ENCODE data around the gene HOXC11. TPM values are rescaled to one million over a fixed set of nuclear protein-coding genes. Genes with fewer than 3 reads are reported as not detected.

HOXC11 gene
- 1.7 and 2.2 TPM in 2 replicates for total RNA-seq (2022)
- percentile 51 among the genes with signal in this experiment for Bru-seq, nascent RNA
- BruChase-seq, experiment 1, labeled RNA remaining after a 2-hour chase = percentile 57 among the genes with signal in this experiment
- BruChase-seq, experiment 2, labeled RNA remaining after a 6-hour chase = percentile 47 among the genes with signal in this experiment
- long read RNA-seq, partial matches to known transcripts = 6 of 7 reads
- long read RNA-seq, other reads (novel, unspliced or antisense) = 0 of 7 reads

GRCh38 chr12:53972722-53973235 is at the start of gene HOXC11:
Gene HOXC11, plus strand, starts transcription at chr12:53973126. Its CDS starts 116 bp downstream, at chr12:53973242.
- no peaks in the 10 kb centered on the region for H3K36me3 ChIP-seq (ENCODE audit: control insufficient read depth, insufficient read depth, low read length)
- DNase-seq = no peak
- peak within 1 kb of the TSS; percentile 12 for H3K27ac Mint-ChIP-seq (ENCODE audit: unreplicated experiment)
- H3K27me3 Mint-ChIP-seq (ENCODE audit: insufficient read depth, unreplicated experiment) = no peaks in the 10 kb centered on the region
- POLR2A ChIA-PET = no interaction called here
- intact Hi-C loops (cut with micrococcal nuclease; ENCODE audit: unreplicated experiment) = no loop called here
- BruUV-seq (replicated peaks) = no TSS peak
- H3K9me3 Mint-ChIP-seq (ENCODE audit: unreplicated experiment) = no peaks in the 10 kb centered on the region
- TF ChIP-seq CTCF (IDR thresholded peaks at IDR 0.05; ENCODE audit: insufficient read depth in 1 of 2, low read depth in 1 of 2, low read length in 1 of 2, severe bottlenecking in 1 of 2, unreplicated experiment in 1 of 2) = no peak
- peak within 1 kb of the TSS; percentile 66 for H3K4me3 ChIP-seq (ENCODE audit: low read depth, low read length)
- no peaks in the 10 kb centered on the region for H3K27me3 ChIP-seq (replicated peaks; ENCODE audit: control insufficient read depth, insufficient read depth, low read length)
- CTCF ChIA-PET = interaction anchor here (0.6 kb wide), 2 partner anchors 12 to 15 kb away, joined by 3 to 4 read pairs; partner anchors contain the start of gene HOXC10
- H3K36me3 Mint-ChIP-seq (ENCODE audit: insufficient read depth, unreplicated experiment) = no peaks in the 10 kb centered on the region
- H3K4me3 Mint-ChIP-seq (ENCODE audit: unreplicated experiment) = peak within 1 kb of the TSS; percentile 83
- peaks cover 7% of the 10 kb centered on the region for H3K4me1 Mint-ChIP-seq (ENCODE audit: low read depth, unreplicated experiment)
- H3K4me1 ChIP-seq = peaks cover 12% of the 10 kb centered on the region
- no peaks in the 10 kb centered on the region for H3K9me3 ChIP-seq

- H3K27me3 ChIP-seq (replicated peaks; ENCODE audit: control insufficient read depth, insufficient read depth, low read length) = no peaks in the 10 kb centered on the region; the same call in 1 of the 2 replicates
- BruUV-seq (replicated peaks) = no TSS peak
- intact Hi-C loops (cut with micrococcal nuclease; ENCODE audit: unreplicated experiment) = no loop called here
- Mint-ChIP-seq H3K27ac (ENCODE audit: unreplicated experiment) (no peak overlapping the region), H3K36me3 (ENCODE audit: insufficient read depth, unreplicated experiment) (no peaks in the 10 kb centered on the region), H3K4me3 (ENCODE audit: unreplicated experiment) (no peak overlapping the region), H3K27me3 (ENCODE audit: insufficient read depth, unreplicated experiment) (peaks cover 19% of the 10 kb centered on the region), H3K4me1 (ENCODE audit: low read depth, unreplicated experiment) (no peaks in the 10 kb centered on the region), H3K9me3 (ENCODE audit: unreplicated experiment) (no peaks in the 10 kb centered on the region)
- no peaks in the 10 kb centered on the region for H3K36me3 ChIP-seq (ENCODE audit: control insufficient read depth, insufficient read depth, low read length)
- no peak overlapping the region for H3K4me3 ChIP-seq (ENCODE audit: low read depth, low read length)
- ChIA-PET CTCF (no interaction called here), POLR2A (no interaction called here)
- no peak for DNase-seq
- H3K4me1 ChIP-seq = no peaks in the 10 kb centered on the region
- TF ChIP-seq CTCF (IDR thresholded peaks at IDR 0.05; ENCODE audit: insufficient read depth in 1 of 2, low read depth in 1 of 2, low read length in 1 of 2, severe bottlenecking in 1 of 2, unreplicated experiment in 1 of 2) = no peak
- no peaks in the 10 kb centered on the region for H3K9me3 ChIP-seq
Measured at GRCh38 chr12:53924521-53925405, 48.2 kb upstream of the HOXC11 start.

GRCh38 chr12:53927220-53928029 is 45.5 kb upstream of the HOXC11 start:
- Histone ChIP-seq H3K36me3 (ENCODE audit: control insufficient read depth, insufficient read depth, low read length) (no peaks in the 10 kb centered on the region), H3K27me3 (replicated peaks; ENCODE audit: control insufficient read depth, insufficient read depth, low read length) (no peaks in the 10 kb centered on the region; the same call in 1 of the 2 replicates), H3K4me1 (peaks cover 3% of the 10 kb centered on the region), H3K4me3 (ENCODE audit: low read depth, low read length) (no peak overlapping the region), H3K9me3 (no peaks in the 10 kb centered on the region)
- Mint-ChIP-seq H3K27ac (ENCODE audit: unreplicated experiment) (no peak overlapping the region), H3K9me3 (ENCODE audit: unreplicated experiment) (no peaks in the 10 kb centered on the region), H3K36me3 (ENCODE audit: insufficient read depth, unreplicated experiment) (no peaks in the 10 kb centered on the region), H3K4me1 (ENCODE audit: low read depth, unreplicated experiment) (no peaks in the 10 kb centered on the region), H3K4me3 (ENCODE audit: unreplicated experiment) (no peak overlapping the region), H3K27me3 (ENCODE audit: insufficient read depth, unreplicated experiment) (peaks cover 19% of the 10 kb centered on the region)
- BruUV-seq (replicated peaks) = no TSS peak
- DNase-seq = no peak
- no peak for TF ChIP-seq CTCF (IDR thresholded peaks at IDR 0.05; ENCODE audit: insufficient read depth in 1 of 2, low read depth in 1 of 2, low read length in 1 of 2, severe bottlenecking in 1 of 2, unreplicated experiment in 1 of 2)
- POLR2A ChIA-PET = no interaction called here
- intact Hi-C loops (cut with micrococcal nuclease; ENCODE audit: unreplicated experiment) = no loop called here
- CTCF ChIA-PET = no interaction called here
